GM18868 (cell line): ENCODE data around the gene DNAH17.
"Not testable (repeated sequence)": the region's sequence is repeated elsewhere in the genome, so short reads cannot be mapped to it uniquely, and the experiment has no call there.

Experiments
- ATAC-seq: cut with Tn5 transposase; IDR thresholded peaks from one replicate; pipeline ENCODE4 v1.9.1; 2021; ENCODE audit warnings: mild to moderate bottlenecking, moderate library complexity; ENCODE audit not compliant: unreplicated experiment

The DNAH17 gene

DNA sequence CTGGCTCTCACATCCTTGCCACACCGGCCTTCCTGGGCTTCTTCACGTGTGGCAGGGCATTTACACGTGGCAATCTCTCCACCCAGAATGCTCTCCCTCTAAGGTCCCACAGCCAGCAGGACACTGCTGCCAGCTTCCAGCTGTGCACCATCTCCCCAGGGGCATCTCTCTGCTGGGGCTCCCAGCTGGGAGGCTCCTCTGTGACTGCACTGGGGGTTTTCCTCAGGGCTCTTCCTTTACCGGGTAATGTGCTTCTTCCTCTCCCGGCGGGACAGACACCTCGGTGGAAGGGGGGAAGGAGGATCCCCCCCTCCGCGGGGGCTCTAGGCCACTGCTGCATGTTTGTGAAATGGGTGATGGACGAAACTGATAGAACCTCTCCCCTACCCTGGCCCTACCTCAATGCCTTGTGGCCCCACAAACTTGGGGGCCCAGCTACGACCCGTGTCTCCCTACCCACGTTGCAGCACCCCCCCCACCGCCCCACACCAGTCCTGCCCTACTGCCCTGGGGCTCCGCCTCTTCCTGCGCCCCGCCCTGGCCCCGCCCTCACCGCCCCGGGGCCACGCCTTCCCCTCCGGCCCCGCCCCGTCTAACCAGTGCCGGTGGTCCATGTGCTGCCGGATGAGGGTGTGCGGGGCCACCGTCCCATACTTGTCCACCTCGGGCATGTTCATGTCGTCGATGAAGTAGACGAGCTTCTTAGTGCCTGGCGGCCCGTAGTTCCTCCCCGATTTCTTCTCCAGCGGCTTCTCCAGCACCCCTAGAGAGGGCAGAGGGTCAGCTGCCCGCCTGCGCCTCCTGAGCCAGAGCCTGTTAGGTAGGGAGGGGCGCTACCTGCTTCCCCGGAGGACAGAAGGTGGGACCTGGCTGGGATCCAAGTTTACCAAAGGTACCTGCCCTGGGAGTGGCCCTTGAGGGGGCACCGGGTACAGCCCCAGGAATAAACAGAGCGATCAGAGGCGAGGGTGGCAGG, 92.6 kb downstream of the DNAH17 start:
- ATAC-seq = no peak

DNA sequence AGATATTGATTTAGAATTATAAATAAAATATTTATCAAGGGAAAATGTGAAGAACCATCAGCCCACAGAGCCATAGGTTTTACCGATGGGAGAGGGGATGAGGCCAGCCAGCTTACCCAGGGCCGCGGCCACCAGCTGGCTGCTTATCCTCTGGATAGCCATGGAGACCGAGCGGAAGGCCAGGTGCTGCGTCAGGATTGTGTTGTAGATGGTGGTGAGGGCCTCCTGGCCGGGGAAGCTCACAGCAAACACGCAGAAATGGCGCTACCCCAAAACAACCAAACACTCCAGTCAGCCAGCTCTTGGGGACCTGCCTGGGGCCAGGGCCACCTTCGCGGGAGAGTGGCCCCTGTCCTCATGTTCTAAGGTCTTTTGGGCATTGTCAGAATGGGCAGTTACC, 97.8 kb downstream of the DNAH17 start:
- no peak for ATAC-seq

DNA sequence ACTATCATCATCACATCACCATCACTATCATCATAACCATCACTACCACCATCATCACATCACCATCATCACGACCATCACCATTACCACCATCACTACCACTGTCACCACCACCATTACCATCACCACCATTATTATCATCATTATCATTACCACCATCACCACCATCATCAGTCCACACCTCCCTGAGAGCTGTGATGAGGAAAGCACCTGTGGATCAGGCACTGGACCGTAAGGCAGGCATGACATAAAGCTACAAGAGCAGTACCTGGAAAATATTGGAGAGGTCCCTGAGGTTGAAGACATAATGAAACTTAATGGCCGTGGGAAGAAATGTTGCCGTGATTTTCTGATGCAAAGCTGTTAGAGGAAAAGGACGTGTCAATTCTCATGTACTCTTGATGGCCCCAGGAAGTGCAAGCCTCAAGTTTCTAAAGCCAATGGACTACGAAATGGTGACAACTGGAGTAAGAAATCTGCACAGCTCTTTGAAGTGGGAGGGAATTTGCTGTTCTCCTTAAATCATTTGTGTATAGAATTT, 98.4 kb downstream of the DNAH17 start:
- ATAC-seq = no peak

DNA sequence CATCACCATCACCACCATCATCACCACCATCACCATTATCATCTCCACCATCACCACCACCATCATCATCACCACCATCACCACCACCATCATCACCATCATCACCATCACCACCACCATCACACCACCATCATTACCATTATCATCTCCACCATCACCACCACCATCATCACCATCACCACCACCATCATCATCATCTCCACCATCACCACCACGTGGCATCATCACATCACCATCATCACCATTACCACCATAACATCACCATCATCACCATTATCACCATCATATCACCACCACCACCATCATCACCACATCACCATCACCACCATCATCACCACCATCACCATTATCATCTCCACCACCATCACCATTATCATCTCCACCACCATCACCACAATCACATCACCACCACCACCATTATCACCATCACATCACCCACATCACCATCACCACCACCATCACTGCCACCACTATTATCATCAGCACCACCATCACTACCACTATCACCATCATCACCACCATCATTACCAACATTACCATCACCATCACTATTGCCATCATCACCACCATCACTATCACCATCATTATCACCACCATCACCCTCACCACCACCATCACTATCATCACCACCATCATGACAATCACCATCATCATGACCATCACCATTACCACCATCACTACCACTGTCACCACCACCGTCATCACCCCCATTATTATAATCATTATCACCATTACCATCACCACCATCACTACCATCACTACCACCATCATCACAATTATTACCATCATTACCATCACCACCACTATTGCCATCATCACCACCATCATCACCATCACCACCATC, 99.1 kb downstream of the DNAH17 start:
- no peak for ATAC-seq

- ATAC-seq = no peak
These were observed 100.2 kb downstream of the DNAH17 start for GRCh38 chr17:78476973-78477372.

GRCh38 chr17:78476149-78476548, 101.0 kb downstream of the DNAH17 start:
- no peak for ATAC-seq

- ATAC-seq = no peak
These were observed 102.0 kb downstream of the DNAH17 start for GRCh38 chr17:78475211-78475610.

DNA sequence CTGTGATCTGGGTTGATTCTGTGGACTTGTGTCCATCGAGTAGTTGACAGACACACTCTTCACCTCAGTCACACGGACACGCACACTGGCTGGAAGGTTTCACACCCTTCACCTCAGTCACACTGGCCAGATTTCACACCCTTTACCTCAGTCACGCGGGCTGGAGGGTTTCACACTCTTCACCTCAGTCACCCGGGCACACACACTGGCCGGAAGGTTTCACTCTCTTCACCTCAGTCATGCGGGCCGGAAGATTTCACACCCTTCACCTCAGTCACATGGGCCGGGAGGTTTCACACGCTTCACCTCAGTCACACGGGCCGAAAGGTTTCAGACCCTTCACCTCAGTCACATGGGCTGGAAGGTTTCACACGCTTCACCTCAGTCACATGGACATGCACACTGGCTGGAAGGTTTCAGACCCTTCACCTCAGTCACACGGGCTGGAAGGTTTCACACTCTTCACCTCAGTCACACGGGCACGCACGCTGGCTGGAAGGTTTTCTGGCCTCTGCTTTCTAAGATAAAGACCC, 102.5 kb downstream of the DNAH17 start:
- no peak for ATAC-seq

- no peak for ATAC-seq
These were observed 103.1 kb downstream of the DNAH17 start for GRCh38 chr17:78473951-78474613.

GRCh38 chr17:78472035-78472905, 104.9 kb downstream of the DNAH17 start:
- ATAC-seq = no peak

GRCh38 chr17:78471635-78472034, 105.6 kb downstream of the DNAH17 start:
- ATAC-seq = no peak

- ATAC-seq = no peak
These were observed 107.8 kb downstream of the DNAH17 start for GRCh38 chr17:78469443-78469842.

GRCh38 chr17:78468366-78468765, 108.8 kb downstream of the DNAH17 start:
- ATAC-seq = no peak

- ATAC-seq = no peak
These were observed 110.1 kb downstream of the DNAH17 start for GRCh38 chr17:78466786-78467715.

GRCh38 chr17:78466109-78466785, 110.9 kb downstream of the DNAH17 start:
- ATAC-seq = not testable (repeated sequence)

DNA sequence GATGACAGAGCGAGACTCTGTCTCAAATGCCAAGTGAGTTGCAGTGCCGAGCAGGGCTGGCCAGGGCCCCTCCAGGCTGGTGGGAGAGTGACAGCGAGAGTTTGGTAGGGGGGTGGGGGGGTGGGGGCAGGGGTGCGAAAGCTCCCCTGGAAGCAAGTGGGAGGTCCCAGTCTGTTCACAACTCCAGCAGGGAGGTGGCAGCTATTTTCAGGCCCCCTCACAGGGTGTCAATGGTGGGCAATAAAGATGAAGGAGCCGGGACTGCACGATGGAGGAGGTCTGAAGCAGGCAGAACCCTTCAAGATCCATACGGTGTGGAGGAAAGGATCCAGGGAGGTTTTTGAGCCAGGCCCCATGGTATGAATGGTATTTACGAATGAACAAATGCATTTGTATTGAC, 115.0 kb downstream of the DNAH17 start:
- ATAC-seq = no peak

- ATAC-seq = no peak
These were observed 115.5 kb downstream of the DNAH17 start for GRCh38 chr17:78461799-78462053.
